ENCODE results near the gene TNIP2. TPM values are rescaled to one million over a fixed set of nuclear protein-coding genes. Genes with fewer than 3 reads are reported as not detected.

Gene TNIP2
- total RNA-seq, 1 donor from 2014 or later = 25.3 TPM

GRCh38 chr4:2798399-2799223 is 42.5 kb upstream of the TNIP2 start:
- Mint-ChIP-seq H3K9me3 (no peaks in the 10 kb centered on the region), H3K4me3 (no peak overlapping the region), H3K27me3 (no peaks in the 10 kb centered on the region), H3K4me1 (ENCODE audit: unreplicated experiment) (peaks cover 4% of the 10 kb centered on the region), H3K36me3 (no peaks in the 10 kb centered on the region), H3K27ac (no peak overlapping the region)
- DNase-seq (ENCODE audit: extremely low spot score, unreplicated experiment) = no peak
- TF ChIP-seq CTCF (conservative IDR thresholded peaks at IDR 0.05) = no peak

GRCh38 chr4:2797545-2798305 is 41.6 kb upstream of the TNIP2 start:
- Mint-ChIP-seq H3K4me1 (ENCODE audit: unreplicated experiment) (peaks cover 4% of the 10 kb centered on the region), H3K27ac (no peak overlapping the region), H3K36me3 (no peaks in the 10 kb centered on the region), H3K9me3 (no peaks in the 10 kb centered on the region), H3K27me3 (no peaks in the 10 kb centered on the region), H3K4me3 (no peak overlapping the region)
- DNase-seq (ENCODE audit: extremely low spot score, unreplicated experiment) = no peak
- no peak for TF ChIP-seq CTCF (conservative IDR thresholded peaks at IDR 0.05)

- no peaks in the 10 kb centered on the region for H3K27me3 Mint-ChIP-seq
- no peak overlapping the region for H3K27ac Mint-ChIP-seq
- no peak for TF ChIP-seq CTCF (conservative IDR thresholded peaks at IDR 0.05)
- H3K4me3 Mint-ChIP-seq = no peak overlapping the region
- peaks cover 4% of the 10 kb centered on the region for H3K4me1 Mint-ChIP-seq (ENCODE audit: unreplicated experiment)
- no peaks in the 10 kb centered on the region for H3K36me3 Mint-ChIP-seq
- no peaks in the 10 kb centered on the region for H3K9me3 Mint-ChIP-seq
- no peak for DNase-seq (ENCODE audit: extremely low spot score, unreplicated experiment)
Measured at GRCh38 chr4:2796849-2797544, 40.9 kb upstream of the TNIP2 start.

GRCh38 chr4:2795893-2796848 is 40.0 kb upstream of the TNIP2 start:
- Mint-ChIP-seq H3K4me3 (peak overlapping the region; percentile 22), H3K36me3 (no peaks in the 10 kb centered on the region), H3K9me3 (no peaks in the 10 kb centered on the region), H3K4me1 (ENCODE audit: unreplicated experiment) (no peaks in the 10 kb centered on the region), H3K27ac (no peak overlapping the region), H3K27me3 (no peaks in the 10 kb centered on the region)
- DNase-seq (ENCODE audit: extremely low spot score, unreplicated experiment) = no peak
- TF ChIP-seq CTCF (conservative IDR thresholded peaks at IDR 0.05) = no peak

All from type B pancreatic cell (in vitro differentiated cells).